ENCODE data around the gene GTF2H1.

DNA sequence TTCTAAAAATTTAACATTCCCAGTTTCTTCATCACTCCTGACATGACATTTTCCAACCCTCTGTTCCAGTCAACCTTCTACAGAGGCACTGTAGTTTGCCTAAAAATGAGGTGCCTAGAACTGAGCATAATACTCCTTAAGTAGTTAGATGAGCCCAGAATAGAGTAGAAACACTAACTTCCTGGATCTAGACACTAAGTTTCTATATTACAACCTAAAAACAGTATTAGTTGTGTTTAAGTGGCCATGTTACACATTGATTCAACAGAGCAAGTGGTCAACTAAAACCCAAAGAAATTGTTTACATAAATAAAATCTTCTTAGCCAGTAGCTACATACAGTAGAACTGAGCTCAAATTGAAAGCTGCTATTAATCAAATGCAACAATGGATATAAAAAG, 1.8 kb upstream of the GTF2H1 start:
- TF ChIP-seq, protein P1, sequence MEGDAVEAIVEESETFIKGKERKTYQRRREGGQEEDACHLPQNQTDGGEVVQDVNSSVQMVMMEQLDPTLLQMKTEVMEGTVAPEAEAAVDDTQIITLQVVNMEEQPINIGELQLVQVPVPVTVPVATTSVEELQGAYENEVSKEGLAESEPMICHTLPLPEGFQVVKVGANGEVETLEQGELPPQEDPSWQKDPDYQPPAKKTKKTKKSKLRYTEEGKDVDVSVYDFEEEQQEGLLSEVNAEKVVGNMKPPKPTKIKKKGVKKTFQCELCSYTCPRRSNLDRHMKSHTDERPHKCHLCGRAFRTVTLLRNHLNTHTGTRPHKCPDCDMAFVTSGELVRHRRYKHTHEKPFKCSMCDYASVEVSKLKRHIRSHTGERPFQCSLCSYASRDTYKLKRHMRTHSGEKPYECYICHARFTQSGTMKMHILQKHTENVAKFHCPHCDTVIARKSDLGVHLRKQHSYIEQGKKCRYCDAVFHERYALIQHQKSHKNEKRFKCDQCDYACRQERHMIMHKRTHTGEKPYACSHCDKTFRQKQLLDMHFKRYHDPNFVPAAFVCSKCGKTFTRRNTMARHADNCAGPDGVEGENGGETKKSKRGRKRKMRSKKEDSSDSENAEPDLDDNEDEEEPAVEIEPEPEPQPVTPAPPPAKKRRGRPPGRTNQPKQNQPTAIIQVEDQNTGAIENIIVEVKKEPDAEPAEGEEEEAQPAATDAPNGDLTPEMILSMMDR (IDR thresholded peaks at IDR 0.05 in 8 of 11, conservative IDR thresholded peaks at IDR 0.05 in 3 of 11) = no peak
- TF ChIP-seq POLR2A (IDR thresholded peaks at IDR 0.05) = no peak
